Kidney (tissue), 14 donors: ENCODE results near the gene ITGAX. TPM values are rescaled to one million over a fixed set of nuclear protein-coding genes. Genes with fewer than 3 reads are reported as not detected.

Source experiments
- DNase-seq, 5 donors: peaks; one replicate each; pipeline ENCODE4 v3.0.0-alpha.2; 2013 to 2020
- FAIRE-seq: peaks from 2 replicates; lab custom pipeline; 2012; peaks lifted over from hg19 to GRCh38; lab: Jason Lieb, UNC
- H3K27ac ChIP-seq, 2 donors: one replicate each; pipeline ENCODE4 v1.7.0; 2013; ENCODE audit warnings: low read depth in 2 of 2, low read length in 2 of 2, inconsistent platforms in 1 of 2
- H3K27me3 ChIP-seq: one replicate; pipeline ENCODE4 v1.7.1; 2013; ENCODE audit warnings: low read length, inconsistent platforms; ENCODE audit not compliant: control insufficient read depth, insufficient read depth
- H3K36me3 ChIP-seq, 3 donors: one replicate each; pipeline versions ENCODE4 v1.7.0 to v1.7.1; 2013; ENCODE audit warnings: low read length in 3 of 3, control low read depth in 1 of 3, inconsistent platforms in 1 of 3; ENCODE audit not compliant: insufficient read depth in 3 of 3, control insufficient read depth in 2 of 3
- H3K4me1 ChIP-seq, 3 donors: one replicate each; pipeline versions ENCODE4 v1.7.0 to v1.7.1; 2013; ENCODE audit warnings: low read length in 3 of 3, inconsistent platforms in 1 of 3, low read depth in 1 of 3; ENCODE audit not compliant: control insufficient read depth in 2 of 3, insufficient read depth in 2 of 3
- H3K4me3 ChIP-seq, 3 donors: one replicate each; pipeline versions ENCODE4 v1.7.0 to v1.8.1; 2013; ENCODE audit warnings: low read length in 3 of 3, control low read depth in 1 of 3, inconsistent platforms in 1 of 3
- H3K9ac ChIP-seq, 3 donors: one replicate each; pipeline versions ENCODE4 v1.7.0 to v1.7.1; 2013; ENCODE audit warnings: low read length in 3 of 3, control low read depth in 1 of 3, inconsistent platforms in 1 of 3
- H3K9me3 ChIP-seq, 3 donors: one replicate each; pipeline versions ENCODE4 v1.7.0 to v1.7.1; 2013; ENCODE audit warnings: low read length in 3 of 3, control low read depth in 1 of 3, inconsistent platforms in 1 of 3; ENCODE audit not compliant: control insufficient read depth in 2 of 3, insufficient read depth in 1 of 3
- CTCF ChIP-seq: IDR thresholded peaks from 3 replicates; pipeline ENCODE4 v1.5.1; 2012; ENCODE audit warnings: mild to moderate bottlenecking, moderate library complexity, borderline replicate concordance; ENCODE audit not compliant: insufficient read depth; ENCODE audit errors: extremely low read depth
- intact Hi-C: fragments of 100-400 bp; cut with DNase I; formaldehyde crosslinking; loops from one replicate; pipeline ENCODE4 v1.11.1; 2022
- polyA plus RNA-seq: library from polyadenylated mRNA; stranded (reverse); fragments of 350-450 nt; fragmentation: Illumina TruSeq; extraction: RNeasy Lipid Tissue Mini Kit (QIAGEN cat#74804); gene quantifications from one replicate; pipeline ENCODE4 v1.2.3, GENCODE V29; 2014; ENCODE audit warnings: low read depth, low replicate concordance; ENCODE audit not compliant: insufficient read depth
- total RNA-seq: library from RNA; stranded (reverse); fragmentation: NEBNext Ultra II Directional; extraction: Animal tissue kit (Norgen Biotek cat#: 25700); gene quantifications from one replicate; pipeline ENCODE4 v1.2.1, GENCODE V29; 2021
- donor health status: control.
- donor health status: control.
- donor health status: control.
- donor health status: control.
- donor health status: control.
- donor health status: DM: yes; HTN: yes; CAD: no.
- donor health status: Normal renal cell carcinoma (clear cell type).

ITGAX gene
- total and polyA plus RNA-seq, 2 donors from 2014 or later: 0.37 to 11.9 TPM

GRCh38 chr16:31328322-31329052 lies 26.5 kb upstream of the ITGAX start:
- no peak for FAIRE-seq
- H3K27ac ChIP-seq: no peak overlapping the region
- H3K36me3 ChIP-seq: no peaks in the 10 kb centered on the region
- H3K9ac ChIP-seq: no peak overlapping the region
- peaks cover 23% of the 10 kb centered on the region for H3K27me3 ChIP-seq
- peaks cover 0 to 6% (median 0%) of the 10 kb centered on the region in 3 donors for H3K9me3 ChIP-seq
- TF ChIP-seq CTCF: no peak
- peaks cover 0 to 2% (median 0%) of the 10 kb centered on the region in 3 donors for H3K4me1 ChIP-seq
- DNase-seq: no peak
- intact Hi-C loops: no loop called here
- H3K4me3 ChIP-seq: no peak overlapping the region

GRCh38 chr16:31329671-31330552 lies 25.1 kb upstream of the ITGAX start:
- Histone ChIP-seq H3K9ac (no peak overlapping the region), H3K4me1 (peaks cover 0 to 2% (median 0%) of the 10 kb centered on the region in 3 donors), H3K27me3 (peaks cover 23% of the 10 kb centered on the region), H3K9me3 (peaks cover 0 to 6% (median 0%) of the 10 kb centered on the region in 3 donors), H3K36me3 (no peaks in the 10 kb centered on the region), H3K27ac (no peak overlapping the region), H3K4me3 (no peak overlapping the region)
- no peak for TF ChIP-seq CTCF
- DNase-seq (peak in 2 of 5 donors; percentile 9 to 59), FAIRE-seq (no peak)
- intact Hi-C loops: no loop called here

GRCh38 chr16:31330553-31330890 lies 24.5 kb upstream of the ITGAX start:
- H3K4me1 ChIP-seq: peaks cover 0 to 2% (median 0%) of the 10 kb centered on the region in 3 donors
- H3K9me3 ChIP-seq: peaks cover 0 to 6% (median 0%) of the 10 kb centered on the region in 3 donors
- TF ChIP-seq CTCF: no peak
- peaks cover 23% of the 10 kb centered on the region for H3K27me3 ChIP-seq
- intact Hi-C loops: no loop called here
- H3K36me3 ChIP-seq: no peaks in the 10 kb centered on the region
- H3K9ac ChIP-seq: no peak overlapping the region
- no peak for FAIRE-seq
- no peak overlapping the region for H3K27ac ChIP-seq
- H3K4me3 ChIP-seq: no peak overlapping the region
- no peak for DNase-seq
